Occipital lobe (tissue), 2 donors: Measurements from ENCODE around the gene EBLN2. TPM values are rescaled to one million over a fixed set of nuclear protein-coding genes. Genes with fewer than 3 reads are reported as not detected.

ENCODE experiments used
- DNase-seq: peaks from one replicate; lab custom pipeline; 2025; lab: John Stamatoyannopoulos, UW
- total RNA-seq: library from RNA; depleted of rRNA; stranded (reverse); fragments of >200 nt; gene quantifications from one replicate; pipeline ENCODE4 v1.2.3, GENCODE V29; 2014

EBLN2 gene
- total RNA-seq, result 11.1 TPM

DNA sequence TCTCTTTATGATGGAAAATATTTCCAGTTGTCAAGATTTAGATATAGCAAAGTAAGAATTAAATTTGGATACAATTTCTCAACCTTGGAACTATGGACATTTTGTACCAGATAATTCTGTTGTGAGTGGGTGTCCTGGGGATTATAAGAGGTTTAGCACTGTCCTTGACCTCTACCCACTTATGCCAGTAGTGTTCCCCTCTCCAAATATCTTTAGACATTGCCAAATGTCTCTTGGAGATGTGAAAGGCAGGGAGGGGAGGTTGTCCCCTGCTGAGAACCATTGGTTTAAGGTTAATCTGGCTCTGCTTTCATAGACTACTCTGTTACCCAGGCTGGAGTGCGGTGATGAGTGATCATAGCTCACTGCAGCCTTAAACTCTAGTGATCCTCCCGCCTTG lies at the start of gene EBLN2:
Gene EBLN2, plus strand, starts transcription at position 244 of the 400 bp plus-strand sequence. CDS start 423 bp downstream, outside the sequence.
- no peak for DNase-seq

DNA sequence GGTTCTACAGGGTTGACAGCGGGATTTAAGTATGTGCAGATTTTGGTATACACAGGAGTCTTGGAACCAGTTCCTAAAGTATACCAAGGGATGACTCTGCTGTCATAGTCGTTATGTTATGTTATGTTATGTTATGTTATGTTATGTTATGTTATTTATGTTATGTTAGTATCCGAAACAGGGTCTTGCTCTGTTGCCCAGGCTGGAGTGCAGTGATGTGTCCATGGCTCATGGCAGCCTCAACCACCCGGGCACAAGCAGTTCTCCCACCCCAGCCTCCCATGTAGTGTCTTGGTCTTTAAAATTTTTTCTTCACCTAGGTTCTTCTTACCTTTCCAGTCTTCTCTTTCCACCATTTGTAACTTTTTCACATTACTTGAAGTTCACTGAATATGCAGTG lies 43.2 kb upstream of the EBLN2 start:
- no peak for DNase-seq

DNA sequence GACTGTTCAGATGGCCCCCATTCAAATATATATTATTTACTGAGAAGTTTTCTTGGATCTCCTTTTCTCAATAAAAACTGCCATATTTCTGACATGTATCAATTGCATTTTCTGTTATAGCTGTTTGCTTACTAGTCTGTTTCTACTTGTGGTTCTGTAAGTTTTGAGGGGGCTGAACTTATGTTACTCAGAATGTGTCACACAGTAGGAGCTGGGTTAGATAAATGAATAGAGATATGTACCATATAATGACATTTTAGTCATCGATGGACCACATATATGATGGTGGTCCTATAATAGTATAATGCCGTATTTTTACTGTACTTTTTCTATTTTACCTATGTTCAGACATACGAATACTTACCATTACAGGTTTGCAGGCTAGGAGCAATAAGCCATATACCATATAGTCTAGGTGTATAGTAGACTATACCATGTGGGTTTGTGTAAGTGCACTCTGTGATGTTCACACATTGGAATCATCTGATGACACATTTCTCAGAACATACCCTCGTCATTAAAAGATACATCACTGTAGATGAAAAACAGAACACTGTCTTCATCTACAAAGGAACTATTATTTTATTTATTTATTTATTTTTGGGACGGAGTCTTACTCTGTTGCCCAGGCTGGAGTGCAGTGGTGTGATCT lies 42.5 kb upstream of the EBLN2 start:
- no peak for DNase-seq

DNA sequence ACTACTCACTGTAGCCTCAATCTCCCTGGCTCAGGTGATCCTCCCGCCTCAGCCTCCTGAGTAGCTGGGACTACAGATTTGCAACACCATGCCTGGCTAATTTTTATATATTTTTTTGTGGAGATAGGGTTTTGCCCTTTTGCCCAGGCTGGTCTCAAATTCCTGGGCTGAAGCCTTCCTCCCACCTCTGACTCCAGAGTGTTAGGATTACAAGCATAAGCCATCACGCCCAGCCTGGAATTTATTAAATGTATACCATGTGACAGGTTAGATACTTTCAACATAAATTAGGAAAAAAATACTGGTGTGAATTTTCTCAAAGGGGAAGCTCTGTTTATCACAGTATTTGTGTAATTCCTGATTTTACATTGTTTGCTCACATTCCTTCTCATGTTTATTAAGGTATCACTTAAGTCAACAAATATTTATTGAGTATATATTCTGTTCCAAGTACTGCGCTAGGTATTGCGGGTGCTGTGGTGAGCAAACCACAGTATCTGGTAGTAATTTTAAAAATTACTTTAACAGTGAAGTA lies 40.1 kb upstream of the EBLN2 start:
- no peak for DNase-seq

DNA sequence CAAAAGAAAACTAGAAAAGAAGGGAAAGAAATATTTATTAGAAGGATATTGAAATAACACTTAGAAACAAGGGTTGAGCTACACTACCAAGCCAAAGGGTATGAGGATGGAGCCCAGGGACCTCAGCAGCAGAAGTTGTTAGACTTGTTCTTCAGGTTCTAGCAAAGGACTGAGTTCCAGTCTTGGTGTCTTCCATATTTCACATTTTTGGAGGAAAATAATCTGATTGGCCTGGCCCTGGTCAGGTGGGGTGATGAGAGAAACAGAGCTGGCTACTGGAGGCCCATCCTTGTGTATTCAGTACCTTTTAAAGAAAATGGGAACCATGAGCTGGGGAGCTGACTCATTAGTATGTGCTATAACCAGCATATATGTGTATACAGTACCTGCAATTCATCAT lies 36.6 kb upstream of the EBLN2 start:
- DNase-seq, result no peak

DNA sequence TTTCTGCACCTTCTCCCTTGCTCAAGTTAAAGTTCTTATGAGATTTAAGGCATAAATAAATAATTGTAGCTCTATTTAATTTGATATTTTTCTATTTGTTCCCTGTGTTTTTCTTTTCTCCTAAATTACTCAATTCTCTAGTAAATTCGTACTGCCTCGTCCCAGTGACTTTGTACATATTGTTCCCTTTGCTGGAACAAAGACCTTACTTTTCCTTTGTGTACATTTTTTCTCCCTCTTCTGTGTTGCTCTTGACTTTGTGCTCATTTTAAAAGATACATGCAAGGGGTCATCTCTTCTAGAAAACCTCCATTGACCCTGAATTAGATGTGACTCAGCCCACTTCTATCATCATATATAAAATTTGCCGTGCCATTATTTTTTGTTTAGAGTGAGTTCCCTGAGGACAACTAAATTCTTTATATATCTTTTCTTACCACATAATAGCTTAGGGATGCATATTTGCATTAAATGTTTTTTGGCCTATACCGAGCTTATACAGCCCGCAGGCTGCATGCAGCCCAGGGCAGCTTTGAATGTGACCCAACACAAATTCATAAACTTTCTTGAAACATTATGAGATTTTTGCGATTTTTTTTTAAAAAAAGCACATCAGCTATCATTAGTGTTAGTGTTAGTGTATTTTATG lies 35.2 kb upstream of the EBLN2 start:
- no peak for DNase-seq

DNA sequence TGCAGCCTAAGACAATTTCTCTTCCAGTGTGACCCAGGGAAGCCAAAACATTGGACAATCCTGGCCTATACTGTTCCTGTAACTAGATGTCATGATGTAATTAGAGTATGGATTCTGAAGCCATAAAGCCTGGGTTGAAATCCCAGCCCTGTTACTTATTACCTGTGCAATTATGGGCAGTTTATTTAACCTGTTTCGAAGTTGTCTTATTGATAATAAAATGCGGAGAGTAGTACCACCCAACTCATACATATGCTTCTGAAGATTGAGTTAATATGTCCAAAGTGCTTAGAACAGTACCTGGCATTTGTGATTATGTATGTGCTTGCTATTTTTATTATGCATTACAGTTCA lies 34.7 kb upstream of the EBLN2 start:
- no peak for DNase-seq

DNA sequence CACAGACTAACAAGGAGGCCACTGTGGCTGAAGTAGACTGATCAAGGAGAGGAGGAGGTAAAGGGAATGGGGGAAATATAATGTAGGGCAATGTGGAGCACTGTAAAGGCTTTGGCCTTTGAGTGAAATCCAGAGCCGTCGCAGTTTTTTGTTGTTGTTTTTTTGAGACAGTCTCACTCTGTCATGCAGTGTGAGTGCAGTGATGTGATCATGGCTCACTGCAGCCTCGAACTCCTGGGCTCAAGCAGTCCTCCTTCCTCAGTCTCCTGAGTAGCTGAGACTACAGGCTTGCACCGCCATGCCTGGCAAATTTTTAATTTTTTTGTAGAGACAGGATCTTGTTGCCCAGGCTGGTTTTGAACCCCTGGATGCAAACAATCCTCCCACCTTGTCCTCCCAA lies 32.7 kb upstream of the EBLN2 start:
- DNase-seq, result no peak

DNA sequence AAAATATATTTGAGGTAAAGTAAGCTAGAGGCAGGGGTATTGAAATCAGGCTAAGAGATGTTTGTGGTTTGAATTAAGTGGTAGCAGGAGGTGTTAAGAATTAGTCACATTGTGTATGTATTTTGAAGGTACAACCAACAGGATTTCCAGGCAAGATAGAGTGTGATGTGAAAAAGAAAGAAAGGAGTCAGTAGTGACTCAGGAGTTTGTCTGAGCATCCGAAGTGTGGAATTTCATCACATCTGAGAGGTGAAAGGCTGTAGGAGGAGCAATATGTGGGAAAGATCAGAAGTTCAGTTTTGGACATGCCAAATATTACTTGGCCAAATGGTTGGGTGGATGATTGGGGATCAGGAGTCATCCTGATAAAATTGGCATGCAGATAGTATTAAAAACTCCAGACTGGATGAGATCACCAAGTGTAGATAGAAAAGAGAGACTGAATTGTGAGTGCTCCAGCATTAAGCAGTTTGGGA lies 32.1 kb upstream of the EBLN2 start:
- no peak for DNase-seq

DNA sequence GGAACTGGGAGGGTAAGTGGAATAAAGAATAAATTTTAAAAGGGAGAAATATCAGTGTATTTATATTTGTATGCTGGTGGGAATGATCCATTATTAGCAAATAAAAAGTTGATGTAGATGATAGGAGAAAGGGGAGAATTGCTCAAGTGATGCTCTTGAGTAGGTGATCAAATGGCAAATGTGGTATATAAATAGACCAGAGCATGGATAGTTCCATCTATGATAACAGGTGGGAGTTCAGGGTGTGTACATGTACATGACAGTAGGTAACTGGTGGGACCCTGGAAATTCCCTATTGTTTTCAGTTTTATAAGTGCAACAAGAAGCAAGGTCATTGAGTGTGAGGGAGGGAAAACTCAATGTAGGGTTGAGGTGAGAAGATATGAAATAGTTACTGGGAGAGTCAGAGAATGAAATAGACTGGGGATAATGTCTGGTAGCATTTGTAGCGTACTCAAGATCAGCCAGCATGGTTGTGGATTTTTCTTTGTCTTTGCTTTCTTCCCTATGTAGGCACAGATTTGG lies 31.3 kb upstream of the EBLN2 start:
- no peak for DNase-seq

DNA sequence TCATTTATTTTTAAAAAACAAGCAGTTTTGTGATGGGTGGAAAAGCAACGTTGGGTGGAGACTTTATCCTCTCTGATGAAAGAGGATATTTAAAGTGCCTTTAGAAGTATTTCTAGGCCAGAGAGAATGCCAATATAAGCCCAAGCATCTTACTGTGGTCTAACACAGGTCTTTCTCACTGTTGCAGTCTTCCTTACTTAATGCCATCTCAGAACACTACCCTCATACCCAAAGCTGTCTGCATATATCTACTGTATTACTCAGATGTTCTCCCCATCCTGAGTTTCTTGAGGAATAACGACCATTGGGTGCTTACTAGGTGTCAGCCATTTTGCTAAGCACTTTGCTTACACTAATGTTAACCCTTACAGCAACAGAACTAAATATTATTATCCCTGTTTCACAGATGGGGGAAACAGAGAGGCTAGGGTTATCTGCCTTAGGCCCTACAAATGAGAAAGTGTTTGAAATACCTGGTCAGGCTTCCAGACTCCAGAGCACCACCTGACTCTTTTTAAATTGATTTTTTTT lies 29.8 kb upstream of the EBLN2 start:
- no peak for DNase-seq

DNA sequence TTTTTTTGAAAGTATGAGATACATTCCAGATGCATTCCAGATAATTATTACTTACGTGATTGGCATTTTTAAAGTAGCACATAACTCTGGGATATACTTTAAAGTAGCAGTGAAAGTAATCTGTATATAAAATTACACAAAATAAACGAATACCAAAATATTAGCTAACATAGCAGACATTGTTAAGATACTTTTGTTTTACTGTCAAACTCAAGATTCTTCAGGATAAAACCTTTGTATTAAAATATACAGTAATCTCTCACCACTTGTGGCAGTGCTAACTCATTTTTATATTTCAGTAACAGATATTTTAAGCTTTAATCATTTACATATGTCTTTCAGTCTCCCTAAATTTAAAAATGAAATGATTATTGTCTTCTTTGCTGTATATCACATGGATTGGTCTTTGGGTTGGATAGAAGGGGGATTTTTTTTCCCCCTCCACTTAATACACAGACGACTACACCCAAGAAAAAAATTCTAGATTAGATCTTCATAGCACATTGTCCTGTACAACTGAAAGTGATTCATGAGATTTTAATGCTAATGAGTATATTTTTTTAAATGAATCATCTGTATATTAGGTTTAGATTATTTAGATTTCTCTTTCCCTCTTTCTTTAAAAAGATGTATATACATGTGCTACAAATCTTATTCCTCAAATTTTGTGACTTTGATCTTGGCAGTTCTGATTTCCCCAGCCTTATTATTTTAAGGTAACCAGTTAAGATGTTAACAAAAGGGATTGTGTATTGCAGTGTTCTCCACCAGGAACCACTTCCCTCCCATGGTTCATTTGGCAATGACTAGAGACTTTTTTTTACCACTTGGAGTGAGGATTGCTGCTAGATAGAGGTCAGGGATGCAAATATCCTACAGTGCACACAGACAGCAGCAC lies 24.5 kb upstream of the EBLN2 start:
- no peak for DNase-seq

DNA sequence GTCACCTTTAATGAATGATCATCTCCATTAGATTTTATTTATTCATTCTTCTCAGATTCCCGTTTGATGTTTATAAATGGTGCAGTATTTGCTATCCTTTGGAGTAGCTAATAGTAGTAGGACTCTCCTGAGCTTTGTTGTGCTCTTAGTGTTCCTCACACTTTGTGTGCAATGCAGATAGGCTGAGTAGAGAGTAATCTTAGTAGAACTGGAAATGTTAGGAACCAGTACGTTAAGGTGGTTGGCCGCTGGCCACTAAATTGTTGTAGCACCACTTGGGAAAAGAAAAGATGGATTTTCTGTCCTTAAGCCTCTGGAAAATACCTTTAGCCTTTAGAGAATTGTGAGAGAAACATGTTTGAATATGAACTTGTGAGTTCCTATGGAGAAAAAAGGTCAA lies 19.9 kb upstream of the EBLN2 start:
- DNase-seq, result no peak

DNA sequence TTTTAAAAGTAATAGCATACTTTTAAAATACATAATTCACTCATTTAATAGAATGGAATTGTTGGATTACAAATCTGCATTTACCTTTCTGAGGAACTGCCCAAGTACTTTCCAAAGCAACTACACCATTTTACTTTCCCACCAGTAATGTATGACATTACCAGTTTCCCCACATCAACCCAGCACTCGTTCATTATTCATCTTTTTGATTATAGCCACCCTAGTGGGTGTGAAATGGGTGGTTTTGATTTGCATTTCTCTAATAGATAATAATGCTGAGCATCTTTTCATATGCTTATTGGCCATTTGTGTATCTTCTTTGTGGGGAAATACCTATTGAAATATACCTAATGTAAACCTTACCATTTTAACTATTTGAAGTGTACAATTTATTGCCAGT lies 18.0 kb upstream of the EBLN2 start:
- DNase-seq, result no peak

DNA sequence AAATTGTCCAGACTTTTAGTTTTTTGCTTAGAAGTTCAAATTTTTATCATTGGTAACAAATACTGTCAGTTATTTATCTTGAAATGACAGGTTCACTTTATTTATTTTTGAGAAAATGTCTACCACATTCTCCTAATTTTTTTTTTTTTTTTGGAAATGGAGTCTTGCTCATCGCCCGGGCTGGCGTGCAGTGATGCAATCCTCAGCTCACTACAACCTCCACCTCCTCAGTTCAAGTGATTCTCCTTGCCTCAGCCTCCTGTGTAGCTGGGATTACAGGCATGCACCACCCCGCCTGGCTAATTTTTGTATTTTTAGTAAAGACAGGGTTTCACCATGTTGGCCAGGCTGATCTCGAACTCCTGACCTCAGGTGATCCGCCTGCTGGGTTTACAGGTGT lies 16.1 kb upstream of the EBLN2 start:
- no peak for DNase-seq

DNA sequence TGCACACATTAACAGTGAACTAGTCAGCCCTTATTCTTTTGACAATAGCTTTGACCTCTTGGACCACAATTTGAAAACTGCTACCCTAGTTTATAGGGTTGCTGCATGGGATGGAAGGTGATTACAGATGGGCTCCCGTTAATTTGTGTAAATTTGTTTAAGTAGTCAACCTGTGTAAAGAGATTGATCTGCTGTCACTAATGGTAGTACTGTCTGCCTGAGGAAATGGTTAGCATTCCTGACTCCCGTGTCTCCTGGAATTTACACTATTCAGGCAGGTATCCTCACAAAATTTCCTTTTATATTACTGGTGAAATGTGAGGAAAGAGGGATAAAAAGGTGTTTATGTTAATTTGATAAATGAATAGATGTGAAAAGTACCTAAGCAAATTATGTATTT lies 15.3 kb upstream of the EBLN2 start:
- no peak for DNase-seq

DNA sequence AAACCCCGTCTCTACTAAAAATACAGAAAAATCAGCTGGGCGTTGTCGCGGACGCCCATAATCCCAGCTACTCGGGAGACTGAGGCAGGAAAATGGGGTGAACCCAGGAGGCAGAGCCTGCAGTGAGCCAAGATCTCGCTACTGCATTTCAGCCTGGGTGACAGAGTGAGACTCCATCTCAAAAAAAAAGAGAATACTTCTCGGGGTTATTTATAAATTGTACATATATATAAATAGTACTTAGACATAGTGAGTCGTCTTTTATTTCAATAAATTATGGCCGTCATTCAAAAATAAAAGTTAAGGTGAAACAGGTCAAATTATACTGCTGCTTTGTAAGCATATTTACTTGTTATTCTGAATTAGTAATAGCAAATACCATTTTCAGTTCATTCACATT lies 12.1 kb upstream of the EBLN2 start:
- no peak for DNase-seq

DNA sequence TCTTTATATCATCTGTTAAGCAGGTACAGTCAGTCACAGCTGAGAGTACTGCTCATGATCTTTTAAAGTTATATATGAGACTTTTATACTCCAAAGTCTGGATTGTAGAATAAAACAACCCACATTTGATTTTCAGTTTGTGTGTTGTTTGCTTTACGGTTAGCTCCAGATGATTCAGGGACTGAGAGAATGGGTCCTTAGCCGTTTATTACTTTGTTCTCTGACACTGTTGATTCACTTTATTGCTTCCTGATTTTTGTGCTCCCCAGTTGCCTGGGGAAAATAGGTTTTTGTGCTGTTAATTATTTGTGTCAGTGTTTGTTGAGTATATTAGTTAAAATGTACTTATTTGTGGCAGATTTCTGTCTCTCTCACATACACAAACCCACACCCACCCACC lies 8.6 kb upstream of the EBLN2 start:
- DNase-seq, result no peak

DNA sequence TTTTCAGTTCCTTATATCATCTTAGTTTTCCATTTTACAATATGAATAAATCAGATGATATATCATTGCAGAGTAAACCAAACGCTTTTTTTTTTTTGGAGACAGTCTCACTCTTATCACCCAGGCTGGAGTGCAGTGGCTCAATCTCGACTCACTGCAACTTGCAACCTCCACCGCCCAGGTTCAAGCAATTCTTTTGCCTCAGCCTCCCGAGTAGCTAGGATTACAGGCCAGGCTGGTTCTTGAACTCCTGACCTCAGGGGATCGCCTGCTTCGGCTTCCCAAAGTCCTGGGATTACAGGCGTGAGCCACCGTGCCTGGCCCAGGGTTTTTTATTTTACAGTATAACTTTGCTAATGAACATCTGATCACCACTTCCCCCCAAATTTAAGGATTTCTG lies 5.9 kb upstream of the EBLN2 start:
- no peak for DNase-seq

DNA sequence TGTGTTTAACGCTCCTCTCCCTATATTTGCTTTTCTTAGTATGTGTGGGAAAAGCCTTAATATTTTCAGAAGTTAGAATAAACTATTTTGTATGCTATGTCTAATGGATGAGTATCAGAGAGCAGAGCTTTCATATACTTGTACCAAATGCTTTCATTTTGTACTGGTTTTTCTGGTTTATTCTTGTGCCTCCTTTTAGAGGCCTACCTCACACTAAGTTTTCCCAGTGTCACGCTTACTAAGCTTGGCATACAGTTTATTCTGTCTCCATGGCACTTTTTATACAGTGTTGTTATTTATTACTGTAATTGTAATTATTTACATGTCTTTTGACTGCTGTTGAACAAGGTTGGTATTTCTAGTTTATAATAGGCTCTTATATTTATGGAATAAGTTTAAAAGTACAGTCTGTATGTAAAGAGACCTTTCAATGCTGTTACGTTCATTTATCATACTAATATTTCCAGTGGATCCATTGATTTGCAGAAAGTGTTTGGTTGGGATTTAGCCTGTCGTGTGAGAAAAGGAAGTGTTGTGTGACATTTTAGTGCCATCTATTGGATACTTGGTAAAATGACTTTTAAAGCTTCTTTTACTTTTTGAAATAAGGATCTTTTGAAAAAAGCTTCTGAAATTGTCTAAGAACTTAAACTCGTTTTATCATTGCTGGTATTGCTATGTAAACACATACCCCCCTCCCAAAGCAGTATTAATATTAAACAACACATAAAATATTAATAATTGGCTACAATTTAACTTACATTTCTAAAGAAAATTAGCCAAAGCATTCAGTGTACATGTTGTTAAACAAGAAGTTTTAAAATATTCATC lies 5.2 kb upstream of the EBLN2 start:
- DNase-seq, result no peak

DNA sequence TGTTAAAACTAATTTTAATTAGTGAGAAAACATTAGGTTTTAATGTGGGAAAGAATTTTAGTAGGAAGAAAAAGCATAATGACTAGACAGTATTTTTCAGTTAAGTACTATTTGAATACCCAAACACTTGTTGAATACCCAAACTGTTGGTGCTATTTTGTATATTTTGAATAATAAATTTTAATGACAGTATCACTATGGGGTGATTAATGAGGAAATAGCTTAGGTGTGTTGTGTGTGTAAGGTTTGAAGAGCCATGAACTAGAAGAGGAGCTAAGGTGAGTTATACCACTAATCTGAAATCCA lies 4.7 kb upstream of the EBLN2 start:
- no peak for DNase-seq
